Naive thymus-derived CD4-positive, alpha-beta T cell (primary cell): ENCODE results near the gene MTG1. TPM values are rescaled to one million over a fixed set of nuclear protein-coding genes. Genes with fewer than 3 reads are reported as not detected.
A peak's percentile ranks its signal among the peaks of the same experiment; 100 is the strongest.

Experiments used
- ATAC-seq: fragments of 150-1000 bp; cut with Tn5 transposase; 2 replicates; pipeline ENCODE4 v1.10.0; 2021; ENCODE audit warnings: mild to moderate bottlenecking, moderate library complexity
- CTCF ChIA-PET: fragments of 350-600 bp; sonication (Branson Sonifier 250); formaldehyde crosslinking; loops from one replicate; lab custom pipeline; 2021; ENCODE audit warnings: antibody characterized with exemption; lab: Charles Lee
- POLR2A ChIA-PET: fragments of 350-600 bp; sonication (Branson Sonifier 250); formaldehyde crosslinking; loops from one replicate; lab custom pipeline; 2021; ENCODE audit warnings: antibody characterized with exemption, inconsistent platforms; lab: Charles Lee
- DNase-seq, 9 donors: peaks; one replicate each; pipeline versions ENCODE4 v3.0.0 to v3.0.0-alpha.2; 2020 to 2022; ENCODE audit warnings: mixed read lengths in 1 of 9
- H3K27ac ChIP-seq: one replicate; pipeline ENCODE4 v1.7.0; 2013; ENCODE audit warnings: mild to moderate bottlenecking, low read depth, low read length, moderate library complexity
- H3K27me3 ChIP-seq, 2 donors: one replicate each; pipeline ENCODE4 v1.7.0; 2013; ENCODE audit warnings: low read length in 2 of 2, mild to moderate bottlenecking in 2 of 2, moderate library complexity in 2 of 2; ENCODE audit not compliant: control insufficient read depth in 2 of 2, insufficient read depth in 2 of 2
- H3K36me3 ChIP-seq, 3 experiments: 1 replicate in 2 of 3; 2 replicates in 1 of 3; pipeline ENCODE4 v1.7.0; 2013; ENCODE audit warnings: low read length in 3 of 3, mild to moderate bottlenecking in 3 of 3, moderate library complexity in 1 of 3; ENCODE audit not compliant: insufficient read depth in 3 of 3, control insufficient read depth in 2 of 3
- H3K4me1 ChIP-seq, 2 donors: one replicate each; pipeline ENCODE4 v1.7.0; 2013; ENCODE audit warnings: low read length in 2 of 2, mild to moderate bottlenecking in 2 of 2, moderate library complexity in 1 of 2; ENCODE audit not compliant: control insufficient read depth in 2 of 2, insufficient read depth in 2 of 2
- H3K4me3 ChIP-seq: 2 replicates; pipeline ENCODE4 v1.7.0; 2013; ENCODE audit warnings: mild to moderate bottlenecking, low read length
- H3K9me3 ChIP-seq, 3 experiments: 1 replicate in 2 of 3; 2 replicates in 1 of 3; pipeline ENCODE4 v1.7.0; 2013; ENCODE audit warnings: low read length in 3 of 3; ENCODE audit not compliant: control insufficient read depth in 2 of 3
- H3K27ac Mint-ChIP-seq, 9 donors: one replicate each; pipeline ENCODE4 v1.8.0; 2020 to 2022; ENCODE audit warnings: mixed read lengths in 9 of 9, mild to moderate bottlenecking in 8 of 9, moderate library complexity in 5 of 9, inconsistent platforms in 2 of 9
- H3K27me3 Mint-ChIP-seq, 5 donors: one replicate each; pipeline ENCODE4 v1.8.0; 2021 to 2022; ENCODE audit warnings: mixed read lengths in 5 of 5, mild to moderate bottlenecking in 1 of 5
- H3K36me3 Mint-ChIP-seq, 5 donors: one replicate each; pipeline ENCODE4 v1.8.0; 2020 to 2022; ENCODE audit warnings: mixed read lengths in 5 of 5, mild to moderate bottlenecking in 3 of 5, inconsistent platforms in 1 of 5
- H3K4me1 Mint-ChIP-seq, 7 donors: one replicate each; pipeline ENCODE4 v1.8.0; 2020 to 2022; ENCODE audit warnings: mixed read lengths in 7 of 7, mild to moderate bottlenecking in 3 of 7, inconsistent platforms in 1 of 7
- H3K4me3 Mint-ChIP-seq, 10 donors: one replicate each; pipeline ENCODE4 v1.8.0; 2020 to 2022; ENCODE audit warnings: mild to moderate bottlenecking in 10 of 10, mixed read lengths in 10 of 10, moderate library complexity in 6 of 10, inconsistent platforms in 2 of 10
- H3K9me3 Mint-ChIP-seq, 11 donors: one replicate each; pipeline ENCODE4 v1.8.0; 2020 to 2022; ENCODE audit warnings: mixed read lengths in 11 of 11, mild to moderate bottlenecking in 4 of 11, inconsistent platforms in 1 of 11, moderate library complexity in 1 of 11
- intact Hi-C, 2 donors: fragments of 100-400 bp; cut with micrococcal nuclease; formaldehyde crosslinking; loops; one replicate each; pipeline ENCODE4 v1.15.1; 2023
- polyA plus RNA-seq, 2 donors: library from polyadenylated mRNA; unstranded; fragments of 300-500 nt; fragmentation: Illumina TruSeq; gene quantifications; one replicate each; pipeline ENCODE4 v1.2.3, GENCODE V29; 2021
- total RNA-seq, 6 experiments: library from RNA in 5 of 6; stranded (reverse) in 5 of 6; gene quantifications; 1 replicate in 5 of 6; 2 replicates in 1 of 6; pipeline ENCODE4 v1.2.3 and lab custom pipeline; 2021 to 2026

The MTG1 gene
- total and polyA plus RNA-seq, 7 experiments from 2014 or later: 25.6 to 67.1 (median 51.2) TPM

GRCh38 chr10:133358925-133359310, 35.0 kb upstream of the MTG1 start:
- Mint-ChIP-seq H3K36me3 (peaks cover 0 to 13% (median 7%) of the 10 kb centered on the region in 5 donors), H3K27ac (peak overlapping the region in 4 of 9 donors; percentile 19 to 72 (median 30)), H3K4me3 (peak overlapping the region in 1 of 10 donors; percentile 44), H3K9me3 (no peaks in the 10 kb centered on the region), H3K27me3 (no peaks in the 10 kb centered on the region), H3K4me1 (peaks cover 0 to 6% (median 4%) of the 10 kb centered on the region in 7 donors)
- Histone ChIP-seq H3K36me3 (peaks cover 0 to 10% (median 0%) of the 10 kb centered on the region in 3 experiments), H3K27ac (no peak overlapping the region), H3K9me3 (no peaks in the 10 kb centered on the region), H3K27me3 (no peaks in the 10 kb centered on the region), H3K4me1 (no peaks in the 10 kb centered on the region), H3K4me3 (no peak overlapping the region)
- intact Hi-C loops: loop anchor here (1.0 to 5.0 kb wide), 7 partner anchors 14 to 1052 kb away; partner anchors contain the start of genes ECHS1 (in 2 of the 2), MTG1 (in 2 of the 2) and STK32C (in 1 of the 2)
- DNase-seq (no peak), ATAC-seq (no peak)
- ChIA-PET POLR2A (interaction anchor here (1.1 to 1.2 kb wide), 2 partner anchors 16 to 72 kb away, joined by 3 read pairs; no protein-coding TSS in a partner anchor), CTCF (no interaction called here)

DNA sequence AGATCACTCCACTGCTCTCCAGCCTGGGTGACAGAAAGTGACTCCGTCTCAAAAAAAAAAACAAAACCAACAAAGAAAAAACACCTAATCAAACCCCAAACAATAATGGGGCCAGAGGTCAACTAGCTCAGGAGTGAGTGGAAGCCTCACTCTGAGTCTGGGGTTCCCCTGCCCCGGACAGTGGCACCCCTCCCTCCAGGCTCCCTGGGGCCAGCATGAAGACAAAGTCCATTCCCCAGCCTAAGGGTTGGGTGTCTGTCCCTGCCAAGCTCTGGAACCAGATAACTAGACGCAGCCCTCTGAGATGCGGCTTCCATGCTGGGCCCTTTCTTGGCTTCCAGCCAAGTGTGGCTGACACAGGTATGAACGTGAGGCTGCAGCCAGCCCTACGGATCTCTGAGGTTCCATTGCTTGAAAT, 34.4 kb upstream of the MTG1 start:
- no peaks in the 10 kb centered on the region for H3K4me1 ChIP-seq
- intact Hi-C loops: loop anchor here (5.0 kb wide), 2 partner anchors 33 to 1052 kb away; partner anchors contain the start of genes MTG1 (in 1 of the 2) and STK32C (in 1 of the 2)
- H3K36me3 ChIP-seq: peaks cover 0 to 13% (median 0%) of the 10 kb centered on the region in 3 experiments
- H3K4me1 Mint-ChIP-seq: peaks cover 0 to 6% (median 4%) of the 10 kb centered on the region in 7 donors
- ATAC-seq: no peak
- DNase-seq: peak in 5 of 9 donors; percentile 37 to 52 (median 47)
- H3K9me3 ChIP-seq: no peaks in the 10 kb centered on the region
- H3K27ac Mint-ChIP-seq: peak overlapping the region in 5 of 9 donors; percentile 17 to 72 (median 62)
- CTCF ChIA-PET: interaction anchor here (0.5 kb wide), 1 partner anchor 29 kb away, joined by 3 read pairs; no protein-coding TSS in a partner anchor
- no peaks in the 10 kb centered on the region for H3K27me3 Mint-ChIP-seq
- POLR2A ChIA-PET: interaction anchor here (1.1 to 1.2 kb wide), 2 partner anchors 16 to 73 kb away, joined by 3 read pairs; no protein-coding TSS in a partner anchor
- H3K4me3 Mint-ChIP-seq: no peak overlapping the region
- H3K27ac ChIP-seq: no peak overlapping the region
- peaks cover 0 to 15% (median 7%) of the 10 kb centered on the region in 5 donors for H3K36me3 Mint-ChIP-seq
- no peaks in the 10 kb centered on the region for H3K9me3 Mint-ChIP-seq
- H3K27me3 ChIP-seq: no peaks in the 10 kb centered on the region
- no peak overlapping the region for H3K4me3 ChIP-seq

- DNase-seq (no peak), ATAC-seq (no peak)
- no peaks in the 10 kb centered on the region for H3K27me3 ChIP-seq
- Mint-ChIP-seq H3K27me3 (no peaks in the 10 kb centered on the region), H3K4me3 (peak overlapping the region in 1 of 10 donors; percentile 38), H3K9me3 (no peaks in the 10 kb centered on the region), H3K36me3 (peaks cover 0 to 18% (median 10%) of the 10 kb centered on the region in 5 donors), H3K27ac (peak overlapping the region in 8 of 9 donors; percentile 12 to 84 (median 56)), H3K4me1 (peaks cover 0 to 6% (median 4%) of the 10 kb centered on the region in 7 donors)
- intact Hi-C loops: loop anchor here (5.0 kb wide), 2 partner anchors 32 to 1053 kb away; partner anchors contain the start of genes MTG1 (in 1 of the 2) and STK32C (in 1 of the 2)
- POLR2A ChIA-PET: interaction anchor here (1.2 kb wide), 1 partner anchor 15 kb away, joined by 3 read pairs; no protein-coding TSS in a partner anchor
- no peaks in the 10 kb centered on the region for H3K9me3 ChIP-seq
- H3K4me1 ChIP-seq: no peaks in the 10 kb centered on the region
- H3K27ac ChIP-seq: no peak overlapping the region
- peaks cover 0 to 18% (median 0%) of the 10 kb centered on the region in 3 experiments for H3K36me3 ChIP-seq
- H3K4me3 ChIP-seq: no peak overlapping the region
- CTCF ChIA-PET: no interaction called here
Measured at GRCh38 chr10:133359972-133360610, 33.9 kb upstream of the MTG1 start.

DNA sequence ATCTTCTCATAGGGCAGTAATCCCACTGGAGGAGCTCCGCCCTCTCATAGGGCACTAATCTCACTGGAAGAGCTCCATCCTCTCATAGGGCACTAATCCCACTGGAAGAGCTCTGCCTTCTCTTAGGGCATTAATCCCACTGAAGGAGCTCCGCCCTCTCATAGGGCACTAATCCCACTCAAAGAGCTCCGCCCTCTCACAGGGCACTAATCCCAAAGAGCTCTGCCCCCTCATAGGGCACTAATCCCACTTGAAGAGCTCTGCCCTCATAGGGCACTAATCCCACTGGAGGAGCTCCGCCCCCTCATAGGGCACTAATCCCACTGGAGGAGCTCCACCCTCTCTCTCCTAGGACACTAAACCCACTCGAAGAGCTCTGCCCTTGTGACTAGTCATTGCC, 32.7 kb upstream of the MTG1 start:
- H3K27ac ChIP-seq: no peak overlapping the region
- H3K27me3 ChIP-seq: no peaks in the 10 kb centered on the region
- H3K27me3 Mint-ChIP-seq: no peaks in the 10 kb centered on the region
- H3K36me3 ChIP-seq: peaks cover 0 to 30% (median 0%) of the 10 kb centered on the region in 3 experiments
- DNase-seq (no peak), ATAC-seq (no peak)
- ChIA-PET POLR2A (interaction anchor here (1.3 kb wide), 1 partner anchor 34 kb away, joined by 3 read pairs; no protein-coding TSS in a partner anchor), CTCF (interaction anchor here (0.6 to 1.2 kb wide), 2 partner anchors 9 to 32 kb away, joined by 3 to 6 read pairs; no protein-coding TSS in a partner anchor)
- no peak overlapping the region for H3K4me3 Mint-ChIP-seq
- peaks cover 0 to 1% (median 0%) of the 10 kb centered on the region in 7 donors for H3K4me1 Mint-ChIP-seq
- no peak overlapping the region for H3K4me3 ChIP-seq
- no peaks in the 10 kb centered on the region for H3K9me3 ChIP-seq
- no peaks in the 10 kb centered on the region for H3K4me1 ChIP-seq
- no peaks in the 10 kb centered on the region for H3K9me3 Mint-ChIP-seq
- H3K36me3 Mint-ChIP-seq: peaks cover 0 to 25% (median 10%) of the 10 kb centered on the region in 5 donors
- H3K27ac Mint-ChIP-seq: peak overlapping the region in 2 of 9 donors; percentile 43 to 60
- intact Hi-C loops: no loop called here

- H3K27ac Mint-ChIP-seq: peak overlapping the region in 2 of 9 donors; percentile 53 to 60
- intact Hi-C loops: no loop called here
- H3K27me3 Mint-ChIP-seq: no peaks in the 10 kb centered on the region
- H3K4me1 ChIP-seq: no peaks in the 10 kb centered on the region
- H3K4me1 Mint-ChIP-seq: no peaks in the 10 kb centered on the region
- H3K27me3 ChIP-seq: no peaks in the 10 kb centered on the region
- ATAC-seq (no peak), DNase-seq (no peak)
- H3K4me3 Mint-ChIP-seq: no peak overlapping the region
- ChIA-PET CTCF (interaction anchor here (1.2 kb wide), 1 partner anchor 32 kb away, joined by 6 read pairs; no protein-coding TSS in a partner anchor), POLR2A (interaction anchor here (0.6 to 1.3 kb wide), 2 partner anchors 18 to 34 kb away, joined by 3 read pairs; no protein-coding TSS in a partner anchor)
- H3K9me3 Mint-ChIP-seq: no peaks in the 10 kb centered on the region
- no peaks in the 10 kb centered on the region for H3K9me3 ChIP-seq
- peaks cover 0 to 36% (median 0%) of the 10 kb centered on the region in 3 experiments for H3K36me3 ChIP-seq
- no peak overlapping the region for H3K4me3 ChIP-seq
- H3K27ac ChIP-seq: no peak overlapping the region
- peaks cover 0 to 25% (median 10%) of the 10 kb centered on the region in 5 donors for H3K36me3 Mint-ChIP-seq
Measured at GRCh38 chr10:133361773-133362441, 32.0 kb upstream of the MTG1 start.

DNA sequence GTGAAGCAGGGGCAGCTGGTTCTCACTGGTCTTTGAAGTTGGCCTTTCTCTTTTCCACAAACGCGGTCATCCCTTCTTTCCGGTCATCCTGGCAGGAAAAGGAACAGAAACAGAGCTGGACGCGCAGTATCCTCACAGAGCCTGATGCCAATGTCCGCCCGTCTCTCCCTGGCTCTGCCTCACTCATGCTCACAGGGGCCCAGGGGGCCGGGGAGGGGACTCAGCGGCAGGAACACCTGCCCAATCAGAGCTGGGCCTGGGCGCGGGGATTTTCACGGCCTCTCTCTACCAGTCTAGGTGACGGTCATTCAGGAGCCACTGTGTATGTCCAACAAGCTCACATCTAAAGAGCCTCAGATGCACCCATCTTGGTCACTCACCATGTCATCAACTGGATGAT, 31.1 kb upstream of the MTG1 start:
- ATAC-seq (no peak), DNase-seq (no peak)
- CTCF ChIA-PET: no interaction called here
- no peak overlapping the region for H3K27ac Mint-ChIP-seq
- intact Hi-C loops: no loop called here
- Histone ChIP-seq H3K36me3 (peaks cover 0 to 39% (median 0%) of the 10 kb centered on the region in 3 experiments), H3K9me3 (no peaks in the 10 kb centered on the region), H3K27me3 (no peaks in the 10 kb centered on the region), H3K27ac (no peak overlapping the region), H3K4me1 (no peaks in the 10 kb centered on the region), H3K4me3 (no peak overlapping the region)
- H3K36me3 Mint-ChIP-seq: peaks cover 0 to 27% (median 10%) of the 10 kb centered on the region in 5 donors
- H3K9me3 Mint-ChIP-seq: peaks cover 0 to under 1% (median 0%) of the 10 kb centered on the region in 11 donors
- H3K27me3 Mint-ChIP-seq: no peaks in the 10 kb centered on the region
- H3K4me3 Mint-ChIP-seq: no peak overlapping the region
- no peaks in the 10 kb centered on the region for H3K4me1 Mint-ChIP-seq
- POLR2A ChIA-PET: no interaction called here
